ENCODE data around the gene TBC1D22A.

The TBC1D22A gene

GRCh38 chr22:47036352-47036751 is 273.9 kb downstream of the TBC1D22A start:
- H3K36me3 ChIP-seq: no peaks in the 10 kb centered on the region
- no peak for DNase-seq
- TF ChIP-seq CTCF (IDR thresholded peaks at IDR 0.05; ENCODE audit: low read depth, low read length): no peak
- H3K4me3 ChIP-seq (ENCODE audit: low read depth, low read length): no peak overlapping the region
- H3K27ac ChIP-seq: no peak overlapping the region
- H3K27me3 ChIP-seq (ENCODE audit: insufficient read depth, low read depth, severe bottlenecking): no peaks in the 10 kb centered on the region
- no peaks in the 10 kb centered on the region for H3K9me3 ChIP-seq (ENCODE audit: severe bottlenecking)

- Histone ChIP-seq H3K27ac (no peak overlapping the region), H3K36me3 (no peaks in the 10 kb centered on the region), H3K4me3 (ENCODE audit: low read depth, low read length) (no peak overlapping the region), H3K9me3 (ENCODE audit: severe bottlenecking) (no peaks in the 10 kb centered on the region), H3K27me3 (ENCODE audit: insufficient read depth, low read depth, severe bottlenecking) (no peaks in the 10 kb centered on the region)
- no peak for TF ChIP-seq CTCF (IDR thresholded peaks at IDR 0.05; ENCODE audit: low read depth, low read length)
- no peak for DNase-seq
These were observed 274.6 kb downstream of the TBC1D22A start for GRCh38 chr22:47036936-47037485.

GRCh38 chr22:47038206-47038835 is 275.9 kb downstream of the TBC1D22A start:
- Histone ChIP-seq H3K36me3 (no peaks in the 10 kb centered on the region), H3K4me3 (ENCODE audit: low read depth, low read length) (no peak overlapping the region), H3K27ac (no peak overlapping the region), H3K27me3 (ENCODE audit: insufficient read depth, low read depth, severe bottlenecking) (no peaks in the 10 kb centered on the region), H3K9me3 (ENCODE audit: severe bottlenecking) (no peaks in the 10 kb centered on the region)
- TF ChIP-seq CTCF (IDR thresholded peaks at IDR 0.05; ENCODE audit: low read depth, low read length): no peak
- DNase-seq: no peak

- DNase-seq: no peak
- no peak overlapping the region for H3K4me3 ChIP-seq (ENCODE audit: low read depth, low read length)
- no peaks in the 10 kb centered on the region for H3K36me3 ChIP-seq
- H3K27ac ChIP-seq: no peak overlapping the region
- no peak for TF ChIP-seq CTCF (IDR thresholded peaks at IDR 0.05; ENCODE audit: low read depth, low read length)
- no peaks in the 10 kb centered on the region for H3K9me3 ChIP-seq (ENCODE audit: severe bottlenecking)
- no peaks in the 10 kb centered on the region for H3K27me3 ChIP-seq (ENCODE audit: insufficient read depth, low read depth, severe bottlenecking)
These were observed 276.9 kb downstream of the TBC1D22A start for GRCh38 chr22:47039356-47039755.

- Histone ChIP-seq H3K27ac (no peak overlapping the region), H3K27me3 (ENCODE audit: insufficient read depth, low read depth, severe bottlenecking) (no peaks in the 10 kb centered on the region), H3K36me3 (no peaks in the 10 kb centered on the region), H3K4me3 (ENCODE audit: low read depth, low read length) (no peak overlapping the region), H3K9me3 (ENCODE audit: severe bottlenecking) (no peaks in the 10 kb centered on the region)
- no peak for DNase-seq
- no peak for TF ChIP-seq CTCF (IDR thresholded peaks at IDR 0.05; ENCODE audit: low read depth, low read length)
These were observed 278.2 kb downstream of the TBC1D22A start for GRCh38 chr22:47040486-47041270.
